SK-N-MC (cell line): ENCODE measurements around the gene SPINT4.

Source experiments
- EZH2 ChIP-seq: fragments of 200-600 bp; sonication (generic); IDR thresholded peaks from one replicate; pipeline ENCODE4 v1.6.1; 2017; ENCODE audit warnings: antibody characterized with exemption
- FOXP2 ChIP-seq: optimal IDR thresholded peaks from 2 replicates; pipeline ENCODE3; 2011; ENCODE audit warnings: mild to moderate bottlenecking, moderate library complexity; ENCODE audit not compliant: insufficient read depth; ENCODE audit errors: extremely low read length, control extremely low read depth
- POLR2AphosphoS5 ChIP-seq: IDR thresholded peaks from 2 replicates; pipeline ENCODE4 v1.6.1; 2012; ENCODE audit warnings: mild to moderate bottlenecking, low read depth, low read length, borderline replicate concordance

DNA sequence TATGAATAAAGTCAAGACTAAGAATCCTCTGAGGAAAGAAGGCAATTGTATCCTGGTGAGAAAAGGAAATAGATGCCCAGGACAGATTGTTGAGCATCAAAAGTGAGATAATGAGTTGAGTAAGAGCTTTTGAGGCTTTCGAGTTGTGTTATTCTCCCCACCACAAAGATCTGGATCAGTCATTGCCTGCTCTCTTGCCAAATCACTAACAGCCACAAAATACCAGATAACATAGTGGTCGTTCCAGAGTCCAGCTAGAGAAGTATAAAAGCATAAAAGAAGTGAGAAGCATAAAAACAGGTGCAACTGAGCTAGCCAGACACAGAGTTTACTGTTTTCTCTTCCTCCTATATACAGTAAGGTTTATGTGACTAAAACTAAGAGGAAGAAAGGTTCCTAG is 4.9 kb downstream of the SPINT4 start:
- no peak for TF ChIP-seq POLR2AphosphoS5
- no peak for TF ChIP-seq EZH2
- TF ChIP-seq FOXP2, result no peak
